ENCODE measurements around the gene RHOF.
A peak's percentile ranks its signal among the peaks of the same experiment; 100 is the strongest.
"Not testable (repeated sequence)": the region's sequence is repeated elsewhere in the genome, so short reads cannot be mapped to it uniquely, and the experiment has no call there.

The RHOF gene

DNA sequence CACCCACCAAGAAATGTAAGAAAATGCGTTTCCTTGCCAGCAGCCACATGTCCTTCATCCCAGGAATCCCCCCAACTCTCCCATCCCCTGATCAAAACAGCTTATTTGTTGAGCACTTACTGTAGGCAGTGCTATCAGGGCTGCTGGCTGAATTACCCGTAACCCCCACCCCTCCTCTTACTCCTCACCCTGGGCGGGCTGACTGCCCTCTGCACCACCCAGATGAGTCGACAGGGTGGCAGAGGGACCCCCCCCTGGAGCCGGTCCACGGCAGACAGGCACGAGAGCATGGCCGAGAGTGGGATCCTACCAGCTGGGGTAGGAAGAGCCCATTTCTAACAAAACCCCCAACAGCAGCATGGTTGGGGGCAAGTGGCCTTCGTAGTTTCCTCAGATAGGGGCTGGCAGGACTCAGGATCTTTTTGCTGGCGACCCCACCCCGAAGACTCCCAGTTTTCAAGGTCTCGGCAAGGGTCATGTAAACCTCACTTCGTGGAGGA is 1.1 kb upstream of the RHOF start:
- peak; percentile 20 for FAIRE-seq
- no peak for DNase-seq (ENCODE audit: insufficient read length, low spot score)
- no peak for TF ChIP-seq PAX5 (IDR thresholded peaks at IDR 0.05; ENCODE audit: insufficient read depth, low read length, severe bottlenecking)
- no peak for TF ChIP-seq TAF1 (IDR thresholded peaks at IDR 0.05; ENCODE audit: low read depth, low read length)
- peak; percentile 28 for TF ChIP-seq POLR2A (IDR thresholded peaks at IDR 0.05; ENCODE audit: low read depth, low read length)
- TF ChIP-seq POU2F2 (IDR thresholded peaks at IDR 0.05; ENCODE audit: low read depth, low read length), result 0 out of 2 replicates have a peak, but pooled peaks have one; percentile 4
- no peak; the same call in 1 of the 2 replicates for TF ChIP-seq POLR2AphosphoS5 (IDR thresholded peaks at IDR 0.05; ENCODE audit: low read depth, low read length)
- no peak for TF ChIP-seq SPI1 (IDR thresholded peaks at IDR 0.05; ENCODE audit: low read depth, low read length)

DNA sequence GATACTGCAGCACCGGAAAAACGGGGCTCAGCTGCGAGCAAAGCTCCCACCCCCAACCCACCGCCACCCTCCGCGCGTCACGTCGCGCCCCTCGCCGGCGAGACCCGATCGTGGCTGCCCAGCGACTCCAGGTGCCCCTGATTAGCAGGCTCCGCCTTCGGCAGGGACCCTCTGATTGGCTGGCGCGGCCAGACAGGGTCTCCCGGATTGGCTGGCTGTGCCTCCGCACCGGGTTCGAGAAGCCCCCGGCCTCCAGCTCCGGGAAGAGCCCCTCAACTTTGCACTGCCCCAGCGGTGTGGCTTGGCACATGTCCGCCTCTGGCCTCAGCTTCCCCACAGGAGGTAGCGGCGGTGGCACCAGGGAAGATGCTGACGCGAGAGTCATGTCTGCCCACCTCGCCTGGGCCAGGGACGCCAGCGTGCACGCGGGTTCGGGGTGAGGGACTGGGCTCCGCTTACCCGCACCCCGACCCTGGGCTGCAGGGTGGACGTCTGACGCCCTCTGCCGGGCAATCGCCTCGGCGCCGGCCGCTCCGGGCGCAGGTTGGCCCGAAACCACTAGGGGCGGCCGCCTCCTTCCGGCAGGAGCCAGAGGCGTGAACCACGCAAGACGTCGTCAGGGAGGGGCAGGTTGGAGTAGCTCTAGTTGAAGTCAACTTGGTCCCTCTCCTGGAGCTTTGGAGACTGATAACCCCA is 498 bp upstream of the RHOF start:
- no peak for TF ChIP-seq POLR2AphosphoS5 (IDR thresholded peaks at IDR 0.05; ENCODE audit: low read depth, low read length)
- peak; percentile 84 for TF ChIP-seq PAX5 (IDR thresholded peaks at IDR 0.05; ENCODE audit: insufficient read depth, low read length, severe bottlenecking)
- TF ChIP-seq POU2F2 (IDR thresholded peaks at IDR 0.05; ENCODE audit: low read depth, low read length), result peak; percentile 47
- TF ChIP-seq TAF1 (IDR thresholded peaks at IDR 0.05; ENCODE audit: low read depth, low read length), result no peak
- TF ChIP-seq POLR2A (IDR thresholded peaks at IDR 0.05; ENCODE audit: low read depth, low read length), result no peak; the same call in 1 of the 2 replicates
- FAIRE-seq, result peak; percentile 98
- no peak for DNase-seq (ENCODE audit: insufficient read length, low spot score)

DNA sequence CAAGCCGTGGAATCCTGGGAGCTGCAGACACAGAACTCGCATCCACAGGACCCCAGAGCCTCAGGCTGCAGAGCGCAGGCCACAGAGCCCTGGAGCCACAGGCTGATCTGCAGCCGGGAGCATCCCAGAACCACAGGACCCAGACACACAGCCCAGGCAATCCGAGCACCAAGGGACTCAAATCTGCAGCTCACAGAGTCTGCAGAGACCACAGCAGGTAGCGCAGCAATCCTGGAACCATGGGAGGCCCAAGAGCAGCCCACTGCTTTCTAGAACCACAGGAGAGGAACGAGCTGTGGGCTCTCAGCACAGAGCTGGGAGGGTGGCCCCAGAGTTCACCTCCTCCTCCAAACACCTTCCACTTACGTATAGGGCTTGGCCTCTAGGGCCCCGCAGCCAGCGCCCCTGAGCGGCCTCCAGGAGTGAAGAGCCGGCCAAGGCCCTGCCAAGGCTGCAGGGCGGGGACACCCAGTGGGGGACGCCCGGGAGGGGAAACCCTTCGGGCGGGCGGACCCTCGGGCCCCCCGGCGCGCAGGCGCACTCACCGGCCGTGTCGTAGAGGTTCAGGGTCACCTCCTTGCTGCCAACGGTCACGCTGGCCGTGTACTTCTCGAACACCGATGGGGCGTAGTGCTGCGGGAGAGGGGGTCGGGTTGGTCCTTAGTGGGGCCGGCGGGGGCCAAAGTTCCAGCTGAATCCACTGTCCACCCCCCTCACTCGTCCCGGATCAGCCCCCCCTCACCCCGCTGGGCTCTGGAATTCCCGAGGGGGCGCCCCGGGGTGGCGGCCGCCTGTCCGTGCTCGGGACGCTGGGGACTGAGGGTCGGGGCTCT is 665 bp downstream of the RHOF start:
- peak; percentile 50 for FAIRE-seq
- no peak for DNase-seq (ENCODE audit: insufficient read length, low spot score)
- TF ChIP-seq PAX5 (IDR thresholded peaks at IDR 0.05; ENCODE audit: insufficient read depth, low read length, severe bottlenecking) (no peak), POU2F2 (IDR thresholded peaks at IDR 0.05; ENCODE audit: low read depth, low read length) (0 out of 2 replicates have a peak, but pooled peaks have one; percentile 16), POLR2A (IDR thresholded peaks at IDR 0.05; ENCODE audit: low read depth, low read length) (0 out of 2 replicates have a peak, but pooled peaks have one; percentile 29), TAF1 (IDR thresholded peaks at IDR 0.05; ENCODE audit: low read depth, low read length) (peak; percentile 26; the same call in 1 of the 2 replicates), POLR2AphosphoS5 (IDR thresholded peaks at IDR 0.05; ENCODE audit: low read depth, low read length) (no peak), SPI1 (IDR thresholded peaks at IDR 0.05; ENCODE audit: low read depth, low read length) (no peak)

DNA sequence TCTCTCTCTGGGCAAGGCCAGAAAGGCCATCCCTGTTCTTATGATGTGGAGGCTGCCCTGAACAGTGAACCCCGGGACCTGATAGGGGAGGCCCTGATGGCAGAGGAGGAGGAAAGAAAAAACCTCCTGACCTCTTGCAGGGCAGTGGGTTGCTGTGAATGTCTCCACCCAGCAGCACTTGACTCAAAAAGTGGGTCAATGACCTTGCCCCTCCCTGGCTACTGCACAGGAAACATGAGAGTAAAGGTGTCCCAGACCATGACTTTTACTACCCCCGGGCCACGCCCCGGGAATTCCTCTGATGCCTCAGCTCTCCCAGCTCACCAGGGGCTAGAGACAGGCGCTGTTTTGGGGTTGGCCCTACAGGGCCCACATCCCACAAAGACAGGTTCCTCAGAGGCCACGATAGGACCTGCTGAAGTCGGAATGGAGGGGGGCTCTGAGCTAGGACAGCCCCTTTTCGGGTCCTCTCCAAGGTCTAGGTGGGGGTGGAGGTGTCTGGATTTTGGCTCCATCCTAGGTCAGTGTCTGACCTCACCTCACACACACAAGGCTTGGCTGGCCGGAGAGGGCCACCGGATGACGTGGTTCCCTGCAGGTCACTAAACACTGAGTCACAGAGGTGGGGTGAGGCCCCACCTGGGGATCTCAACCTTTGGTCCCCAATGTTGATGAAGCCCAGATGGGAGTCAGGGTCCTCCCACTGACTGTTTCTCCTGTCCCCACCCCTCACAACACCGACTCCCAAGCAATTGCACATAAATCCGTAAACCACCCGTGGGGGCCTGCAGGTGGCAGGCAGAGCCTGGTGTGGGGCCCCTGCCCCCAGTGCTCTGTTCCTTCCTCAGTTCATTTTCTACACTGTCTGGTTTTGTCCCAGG is 1.6 kb downstream of the RHOF start:
- TF ChIP-seq PAX5 (IDR thresholded peaks at IDR 0.05; ENCODE audit: insufficient read depth, low read length, severe bottlenecking), result no peak
- TF ChIP-seq TAF1 (IDR thresholded peaks at IDR 0.05; ENCODE audit: low read depth, low read length), result no peak
- no peak for TF ChIP-seq POLR2A (IDR thresholded peaks at IDR 0.05; ENCODE audit: low read depth, low read length)
- no peak for TF ChIP-seq POLR2AphosphoS5 (IDR thresholded peaks at IDR 0.05; ENCODE audit: low read depth, low read length)
- FAIRE-seq (no peak), DNase-seq (ENCODE audit: insufficient read length, low spot score) (no peak)

DNA sequence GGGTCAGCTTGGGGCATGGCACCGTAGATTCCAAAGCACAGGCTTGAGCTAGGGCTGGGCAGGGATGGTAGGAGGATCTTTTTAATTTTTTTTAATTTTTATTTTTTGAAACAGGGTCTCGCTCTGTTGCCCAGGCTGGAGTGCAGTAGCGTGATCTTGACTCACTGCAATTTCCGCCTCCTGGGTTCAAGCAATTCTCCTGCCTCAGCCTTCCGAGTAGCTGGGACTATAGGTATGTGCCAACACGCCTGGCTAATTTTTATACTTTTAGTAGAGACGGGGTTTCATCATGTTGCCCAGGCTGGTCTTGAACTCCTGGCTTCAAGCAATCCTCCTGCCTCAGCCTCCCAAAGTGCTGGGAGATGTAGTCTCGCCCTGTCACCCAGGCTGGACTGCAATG is 2.7 kb downstream of the RHOF start:
- FAIRE-seq, result not testable (repeated sequence)

DNA sequence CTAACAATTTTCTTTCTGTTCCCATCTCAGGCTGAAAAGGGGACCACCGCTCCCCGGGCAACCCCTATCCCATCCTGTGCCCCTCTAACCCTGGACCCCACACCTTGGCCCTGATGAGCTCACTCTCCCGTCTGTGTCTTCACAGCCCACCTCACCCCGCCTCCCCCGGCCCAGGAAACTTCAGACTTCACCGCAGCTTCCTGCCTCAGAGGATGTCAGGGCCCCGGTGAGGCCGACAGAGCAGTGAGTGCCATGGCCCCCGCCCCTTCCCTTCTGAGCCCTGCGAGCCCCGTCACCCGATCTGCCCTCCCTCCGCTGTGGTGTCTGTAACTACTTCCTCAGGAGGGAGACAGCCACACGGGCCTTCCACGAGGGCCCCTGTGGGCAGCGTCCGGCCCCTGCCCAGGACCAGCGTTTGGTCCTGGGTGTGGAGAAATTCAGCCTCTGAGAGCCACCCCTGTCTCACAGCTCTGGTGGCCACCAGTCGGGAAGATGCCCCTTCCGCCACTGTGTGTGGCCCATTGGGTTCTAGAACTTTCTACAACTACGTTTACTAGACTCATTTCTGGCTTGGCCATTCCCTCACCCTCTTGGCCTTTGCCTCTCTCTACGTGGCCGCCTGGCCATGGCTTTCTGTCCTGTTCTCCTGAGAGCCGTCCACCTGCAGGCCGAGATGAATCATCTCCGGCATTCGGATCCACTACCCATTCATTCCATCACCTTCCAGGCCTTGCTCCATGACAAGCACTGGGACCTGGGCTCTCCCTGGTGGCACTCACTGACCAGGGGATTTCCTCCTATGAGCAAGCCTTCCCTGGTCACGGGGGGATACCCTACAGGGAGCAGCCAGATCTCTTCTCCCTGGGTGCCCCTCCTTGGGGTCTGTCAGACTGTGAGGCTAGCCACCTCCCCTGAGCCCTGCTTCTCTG is 3.4 kb downstream of the RHOF start:
- peak; percentile 77 for DNase-seq (ENCODE audit: insufficient read length, low spot score)
- FAIRE-seq, result peak; percentile 86
- 0 out of 2 replicates have a peak, but pooled peaks have one; percentile 22 for TF ChIP-seq TAF1 (IDR thresholded peaks at IDR 0.05; ENCODE audit: low read depth, low read length)
- no peak; the same call in 1 of the 2 replicates for TF ChIP-seq POLR2A (IDR thresholded peaks at IDR 0.05; ENCODE audit: low read depth, low read length)
- 0 out of 2 replicates have a peak, but pooled peaks have one; percentile 29 for TF ChIP-seq SPI1 (IDR thresholded peaks at IDR 0.05; ENCODE audit: low read depth, low read length)

More for the DNA sequence above, 2.7 kb downstream of the RHOF start:
- not testable (repeated sequence) for DNase-seq (ENCODE audit: insufficient read length, low spot score)

DNA sequence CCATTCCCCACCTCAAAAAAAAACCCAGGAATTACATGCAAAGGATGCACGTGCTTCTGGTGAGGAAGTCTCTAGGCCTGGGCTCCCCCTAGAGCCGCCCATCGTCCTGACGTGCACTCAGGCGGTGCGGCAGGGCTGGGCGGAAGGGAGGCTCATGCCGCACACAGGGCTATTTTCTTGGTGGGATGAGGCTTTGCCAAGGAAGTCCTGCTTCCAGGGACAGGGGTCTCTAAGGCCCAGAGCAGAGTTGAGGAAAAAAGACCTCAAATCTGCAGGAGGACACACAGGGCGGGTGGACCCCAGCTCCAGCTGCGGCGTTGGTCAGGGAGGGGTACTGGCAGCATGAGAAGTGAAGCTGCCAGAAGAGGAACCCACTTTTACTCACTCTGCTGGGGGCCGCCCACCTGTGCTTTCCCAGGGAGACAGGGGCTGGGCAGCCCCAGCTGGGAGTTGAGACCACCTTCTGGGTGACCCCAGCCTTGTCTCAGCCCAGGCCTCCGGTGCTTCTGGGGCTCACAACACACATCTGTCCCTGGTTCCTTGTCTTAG is 4.2 kb downstream of the RHOF start:
- DNase-seq (ENCODE audit: insufficient read length, low spot score) (no peak), FAIRE-seq (peak; percentile 69)
- TF ChIP-seq POU2F2 (IDR thresholded peaks at IDR 0.05; ENCODE audit: low read depth, low read length) (0 out of 2 replicates have a peak, but pooled peaks have one; percentile 4), POLR2AphosphoS5 (IDR thresholded peaks at IDR 0.05; ENCODE audit: low read depth, low read length) (no peak), POLR2A (IDR thresholded peaks at IDR 0.05; ENCODE audit: low read depth, low read length) (no peak), SPI1 (IDR thresholded peaks at IDR 0.05; ENCODE audit: low read depth, low read length) (peak; percentile 60), PAX5 (IDR thresholded peaks at IDR 0.05; ENCODE audit: insufficient read depth, low read length, severe bottlenecking) (no peak)

DNA sequence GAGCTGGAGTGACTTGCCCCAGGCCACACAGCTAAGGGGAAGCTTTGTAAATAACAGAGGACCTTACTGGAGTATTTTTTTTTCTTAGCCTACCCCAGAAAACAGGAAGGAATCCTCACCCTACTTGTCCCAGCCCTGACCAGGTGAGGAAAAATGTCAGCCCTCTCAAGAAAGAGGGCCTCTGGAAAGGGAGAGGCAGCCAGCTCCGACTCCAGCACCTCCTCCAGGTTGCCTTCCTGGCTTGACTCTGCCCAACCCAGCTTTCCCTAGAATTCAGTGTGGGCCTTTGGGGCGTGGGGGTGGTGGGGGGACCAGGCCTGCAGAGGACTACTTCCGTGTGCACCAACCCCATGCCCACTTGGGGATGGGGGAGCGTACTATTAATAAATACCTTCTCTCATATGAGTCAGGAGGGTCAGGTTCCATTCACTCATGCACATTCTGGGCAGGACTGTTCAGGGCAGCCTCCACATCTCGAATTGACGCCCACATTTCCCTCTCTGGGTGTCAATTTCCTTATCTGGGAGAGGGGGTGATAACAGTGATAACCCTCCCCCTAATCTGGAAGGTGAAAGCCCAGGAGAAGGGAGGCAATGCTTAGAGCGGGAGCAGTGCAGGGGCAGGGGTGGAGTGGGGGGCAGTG is 5.2 kb downstream of the RHOF start:
- TF ChIP-seq SPI1 (IDR thresholded peaks at IDR 0.05; ENCODE audit: low read depth, low read length), result no peak
- no peak for TF ChIP-seq POLR2A (IDR thresholded peaks at IDR 0.05; ENCODE audit: low read depth, low read length)
- no peak for TF ChIP-seq TAF1 (IDR thresholded peaks at IDR 0.05; ENCODE audit: low read depth, low read length)
- no peak for TF ChIP-seq POLR2AphosphoS5 (IDR thresholded peaks at IDR 0.05; ENCODE audit: low read depth, low read length)
- no peak for TF ChIP-seq POU2F2 (IDR thresholded peaks at IDR 0.05; ENCODE audit: low read depth, low read length)
- no peak for TF ChIP-seq PAX5 (IDR thresholded peaks at IDR 0.05; ENCODE audit: insufficient read depth, low read length, severe bottlenecking)
- DNase-seq (ENCODE audit: insufficient read length, low spot score) (no peak), FAIRE-seq (no peak)
